ENCODE measurements around the gene ACADSB.

The ACADSB gene

DNA sequence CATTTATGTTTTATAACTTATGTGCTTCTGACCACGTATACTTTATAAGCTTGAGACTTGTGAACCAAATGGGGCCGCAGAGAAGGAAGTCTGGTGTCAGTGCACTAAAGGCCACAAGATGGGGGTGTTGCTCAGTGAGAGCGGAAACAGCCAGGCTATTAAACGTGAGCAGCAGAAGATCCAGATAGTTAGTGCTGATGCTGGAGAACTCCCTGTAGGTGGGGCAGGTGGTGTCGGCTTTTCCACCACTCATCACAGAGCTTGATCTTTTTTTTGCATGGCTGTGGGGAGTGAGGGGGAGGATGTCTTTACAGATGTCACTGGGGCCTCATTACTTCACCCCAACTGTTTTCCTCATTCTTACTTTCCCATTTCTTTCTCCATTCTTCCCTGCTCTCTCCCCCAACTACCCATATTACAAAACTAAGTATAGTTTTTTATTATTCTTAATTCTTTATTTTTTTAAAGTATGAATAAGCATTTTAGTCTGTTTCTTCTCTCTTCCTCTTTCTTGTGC is 34.7 kb downstream of the ACADSB start:
- no peak for DNase-seq

DNA sequence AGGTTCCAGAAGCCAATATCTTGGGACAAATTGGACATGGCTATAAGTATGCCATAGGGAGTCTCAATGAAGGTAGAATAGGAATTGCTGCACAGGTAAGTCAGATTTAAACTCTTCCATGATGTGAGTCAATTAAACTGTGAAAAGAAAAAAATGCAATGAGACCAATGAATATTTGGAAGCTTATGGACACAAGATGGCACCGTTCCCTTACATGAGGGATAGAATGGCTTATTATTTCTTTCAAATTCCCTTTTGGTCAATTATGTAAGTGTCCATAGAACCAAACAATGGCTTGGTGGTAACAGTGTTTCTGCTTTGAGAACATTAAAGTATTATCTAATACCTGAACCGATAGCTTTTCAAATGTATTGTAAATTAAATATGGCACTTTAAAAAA is 35.6 kb downstream of the ACADSB start:
- no peak for DNase-seq

DNA sequence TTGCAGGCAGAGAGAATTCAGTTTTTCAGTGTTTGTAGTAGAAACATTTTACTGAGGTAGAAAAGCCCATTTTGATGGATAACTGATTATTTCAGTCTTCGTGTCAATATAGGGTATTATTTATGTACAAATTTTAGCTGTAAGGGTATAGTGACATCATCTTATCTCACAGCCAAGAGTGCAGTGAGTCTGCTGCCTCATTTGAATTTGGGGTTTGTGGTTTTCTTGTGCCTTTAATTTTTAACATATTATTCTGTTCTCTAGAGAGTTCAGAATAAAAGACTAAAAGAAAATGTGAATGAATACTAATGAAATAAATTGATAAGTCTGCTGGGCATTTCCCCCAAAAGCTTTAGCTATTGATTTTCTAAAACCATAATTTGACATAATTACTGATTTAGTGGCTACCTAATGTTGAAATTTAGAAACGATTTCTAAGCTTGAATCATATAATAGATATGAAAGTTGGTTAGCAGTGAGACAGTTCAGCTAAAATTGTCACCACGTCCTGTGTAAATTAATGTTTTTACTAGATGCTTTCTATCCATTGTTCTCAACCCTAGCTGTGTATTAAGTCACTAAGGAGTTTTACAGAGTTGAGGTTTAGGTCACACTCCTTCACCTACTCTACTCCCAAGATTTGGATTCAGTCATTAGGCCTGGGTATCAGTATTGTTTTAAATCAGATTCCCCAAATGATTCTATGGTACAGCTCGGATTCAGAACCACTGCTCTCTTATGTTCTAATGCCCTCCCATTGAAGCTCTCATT is 37.3 kb downstream of the ACADSB start:
- DNase-seq: no peak

DNA sequence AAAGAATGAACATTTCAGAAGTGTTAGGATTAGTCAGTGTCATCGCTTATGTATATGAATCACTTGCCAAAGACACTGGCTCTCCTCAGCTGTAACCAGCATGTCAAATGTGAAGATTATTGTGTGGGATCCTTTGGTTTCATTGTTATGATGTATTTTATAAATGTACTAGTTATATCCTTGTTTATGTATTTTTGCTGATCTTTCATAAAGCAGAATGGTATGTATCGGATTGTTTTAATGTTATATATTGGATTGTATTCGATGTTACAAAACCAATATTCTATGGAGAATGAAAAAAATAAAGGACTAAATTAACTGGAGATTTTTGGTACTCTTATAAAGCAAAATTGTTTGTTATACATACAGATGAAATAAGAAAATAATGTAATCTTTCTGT is 49.2 kb downstream of the ACADSB start:
- DNase-seq: no peak

DNA sequence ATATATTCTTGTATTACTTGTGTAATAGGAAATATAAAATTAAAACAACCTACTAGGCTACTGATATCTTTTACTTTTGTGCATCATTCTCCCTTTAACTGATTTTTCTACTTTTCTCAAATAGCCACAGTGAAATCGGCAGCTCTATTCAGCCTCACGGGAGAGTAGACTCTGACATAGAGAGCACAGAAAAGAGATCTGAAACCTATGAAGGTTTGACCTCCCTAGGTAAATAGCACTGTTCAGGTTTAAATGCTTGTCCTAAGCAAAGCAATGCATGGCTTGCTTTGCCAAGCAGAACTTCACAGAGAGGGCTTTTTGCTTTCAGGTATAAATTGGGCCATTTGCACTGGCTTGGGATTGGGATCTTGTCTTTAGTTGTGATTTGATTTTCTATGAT is 53.1 kb downstream of the ACADSB start:
- DNase-seq: no peak

DNA sequence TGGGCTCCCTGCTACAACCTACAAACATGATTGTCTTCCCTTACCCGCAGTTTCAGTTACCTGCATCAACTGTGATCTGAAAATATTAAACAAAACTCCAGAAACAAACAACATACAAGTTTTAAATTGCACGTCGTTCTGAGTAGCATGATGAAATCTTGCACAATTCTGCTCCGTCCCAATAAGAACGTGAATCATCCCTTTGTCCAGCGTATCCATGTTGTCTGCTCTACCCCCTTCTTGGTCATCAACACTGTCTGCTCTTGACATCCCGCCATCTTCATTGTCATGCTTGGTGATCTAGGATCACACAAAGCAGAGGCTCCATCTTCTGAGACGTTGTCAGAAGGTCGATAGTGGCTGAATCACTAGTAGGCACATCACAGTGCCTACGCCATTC is 53.9 kb downstream of the ACADSB start:
- no peak for DNase-seq

DNA sequence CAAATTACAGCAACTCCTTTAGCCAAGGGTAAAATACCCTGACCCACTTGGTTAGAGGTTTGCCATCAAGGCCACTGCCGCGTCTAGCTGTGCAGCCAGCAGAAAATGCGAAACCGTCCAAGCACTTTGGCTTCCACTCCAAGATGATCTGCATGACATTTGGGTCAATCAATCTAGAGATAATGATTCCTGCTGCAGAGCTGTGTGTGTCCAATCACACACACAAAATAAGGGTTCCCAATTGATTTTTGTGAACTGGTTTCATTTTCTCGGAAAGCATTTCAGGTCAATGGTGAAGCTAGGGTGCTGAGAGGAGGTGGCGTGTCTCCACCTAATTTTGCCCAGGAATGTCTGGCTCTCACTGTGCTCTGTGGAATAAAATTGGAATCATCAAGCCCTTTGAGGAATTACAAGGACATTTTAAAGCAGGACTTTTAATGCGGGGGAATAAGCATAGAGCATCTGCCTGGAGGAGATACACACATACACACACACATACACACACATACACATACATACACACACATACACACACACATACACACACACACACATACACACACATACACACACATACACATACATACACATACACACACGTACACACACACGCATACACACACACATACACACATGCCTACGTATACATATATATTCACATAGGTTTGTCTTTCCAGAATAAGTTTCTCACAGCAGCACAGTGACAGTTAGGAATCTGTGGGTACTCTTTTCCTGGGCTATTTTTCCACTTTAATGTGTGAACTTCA is 59.5 kb downstream of the ACADSB start:
- DNase-seq: no peak

DNA sequence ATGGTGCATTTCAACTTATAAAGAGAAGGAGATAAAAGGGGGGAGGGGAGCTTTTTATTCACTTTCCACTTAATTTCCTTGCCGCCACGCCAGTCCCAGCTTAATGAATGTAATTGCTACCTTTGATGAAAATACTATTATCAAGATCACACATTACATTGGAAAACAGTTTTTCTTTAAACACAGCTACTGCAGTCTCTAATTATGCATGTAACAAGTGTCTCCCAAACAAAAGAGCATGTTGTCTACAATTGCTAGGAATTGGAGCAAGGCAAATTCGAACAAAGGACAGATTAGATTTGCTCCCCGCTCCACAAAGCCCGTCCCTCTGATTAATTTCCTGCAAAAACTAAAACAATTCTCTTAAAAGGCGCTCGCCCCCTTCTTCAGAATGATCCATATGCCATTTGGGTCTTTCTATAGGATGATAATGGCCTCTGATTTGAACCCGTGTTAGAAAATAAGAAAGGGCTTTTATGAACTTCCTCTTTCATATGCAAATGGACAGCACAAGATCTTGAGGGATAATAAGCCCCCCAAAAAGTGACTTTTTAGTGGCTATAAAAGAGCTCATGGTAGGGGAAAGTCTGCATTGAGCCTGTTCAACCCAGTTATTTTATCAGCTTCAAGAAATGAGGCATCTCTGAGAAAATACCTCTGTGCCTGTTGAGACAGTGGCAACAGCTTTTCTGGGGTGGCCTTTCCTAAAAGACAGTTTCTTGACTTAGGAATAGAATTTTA is 60.6 kb downstream of the ACADSB start:
- DNase-seq: no peak

DNA sequence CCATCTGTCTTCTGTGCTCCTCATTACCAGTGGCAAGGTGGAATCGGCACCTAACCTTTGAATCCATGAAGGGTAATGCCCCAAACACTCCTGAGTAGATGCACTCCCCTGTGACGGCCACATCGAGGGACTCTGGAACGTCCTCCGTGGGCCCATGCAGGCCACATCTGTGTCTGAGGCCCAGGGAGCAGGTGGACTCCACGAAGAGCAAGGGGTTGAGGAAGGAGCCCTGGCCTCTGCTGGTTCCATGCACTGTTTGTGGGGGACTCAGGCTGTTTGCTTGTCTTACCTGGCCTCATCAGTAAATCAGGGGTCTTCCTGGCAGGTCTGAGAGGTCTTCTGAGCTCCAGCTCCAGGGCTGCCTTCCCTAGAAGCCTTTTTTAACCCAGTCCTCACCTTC is 64.4 kb downstream of the ACADSB start:
- DNase-seq: no peak

DNA sequence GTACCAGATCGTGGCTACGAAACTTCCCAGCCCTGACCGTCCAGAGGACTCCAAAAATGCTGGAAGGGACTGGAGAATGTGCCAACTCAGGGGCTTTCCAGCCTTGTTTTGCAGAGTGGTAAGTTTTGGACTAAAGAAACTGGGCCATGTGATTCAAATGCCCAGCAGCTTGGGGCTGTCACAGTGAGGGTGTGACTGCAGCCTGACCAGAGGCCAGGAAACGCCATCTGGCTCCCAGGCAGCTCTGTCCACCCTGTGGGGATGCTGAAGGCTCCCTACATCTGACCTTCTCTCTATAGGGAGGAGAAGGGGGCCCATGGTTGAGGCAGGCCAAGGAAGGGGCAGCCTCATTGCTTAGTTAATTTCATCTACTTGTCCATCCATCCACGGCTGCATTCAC is 65.4 kb downstream of the ACADSB start:
- no peak for DNase-seq

DNA sequence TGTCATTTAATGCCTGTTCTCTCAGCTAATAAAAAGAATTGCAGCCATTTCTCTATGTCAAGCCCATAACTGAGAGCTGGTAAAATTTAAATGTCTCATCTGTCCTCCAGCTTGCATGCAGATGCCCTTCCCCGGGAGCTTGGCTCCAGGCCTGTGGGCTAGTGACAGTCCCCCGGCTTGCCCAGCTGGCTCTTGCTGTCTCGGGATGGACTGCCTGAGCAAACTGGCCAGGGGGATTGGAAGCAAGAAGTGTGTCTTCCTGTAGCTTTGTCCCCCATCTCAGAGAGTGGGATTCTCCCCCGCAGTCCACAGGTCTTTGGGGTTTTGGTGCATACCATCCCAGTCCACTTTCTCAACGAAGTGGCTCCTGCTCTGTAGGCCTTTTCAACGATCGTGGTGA is 73.1 kb downstream of the ACADSB start:
- DNase-seq: no peak

DNA sequence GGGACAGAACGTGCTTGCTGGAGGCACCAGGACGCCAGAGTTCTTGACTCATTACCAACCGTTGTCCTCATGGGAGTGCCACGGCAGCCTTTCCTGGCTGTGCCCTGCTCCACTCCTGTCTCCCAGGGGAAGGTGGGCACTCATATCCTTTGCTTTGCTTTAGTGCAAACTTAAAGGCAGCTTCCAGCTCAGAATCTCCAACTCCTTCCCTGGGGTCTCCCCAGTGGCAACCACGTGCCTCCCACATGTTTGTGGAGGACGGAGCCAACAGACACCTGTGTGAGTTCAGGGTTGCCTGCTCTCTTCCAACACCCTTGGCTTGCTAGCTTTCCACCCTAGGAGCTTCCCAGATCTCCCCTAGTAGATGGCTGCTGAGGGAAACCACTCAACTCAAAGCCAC is 75.0 kb downstream of the ACADSB start:
- no peak for DNase-seq

DNA sequence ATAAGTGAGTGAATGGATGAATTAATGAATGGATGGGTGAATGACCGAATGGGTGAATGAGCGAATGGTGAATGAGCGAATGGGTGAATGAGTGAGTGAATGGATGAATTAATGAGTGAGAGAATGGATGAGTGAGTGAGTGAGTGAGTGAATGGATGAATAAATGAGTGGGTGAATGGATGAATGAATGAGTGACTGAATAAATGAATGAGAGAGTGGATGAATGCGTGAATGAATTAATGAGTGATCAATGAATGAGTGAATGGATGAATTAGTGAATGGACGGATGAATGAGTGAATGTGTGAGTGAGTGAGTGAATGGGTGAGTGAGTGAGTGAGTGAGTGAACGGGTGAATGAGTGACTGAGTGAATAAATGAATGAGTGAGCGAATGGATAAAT is 77.5 kb downstream of the ACADSB start:
- DNase-seq: no peak

DNA sequence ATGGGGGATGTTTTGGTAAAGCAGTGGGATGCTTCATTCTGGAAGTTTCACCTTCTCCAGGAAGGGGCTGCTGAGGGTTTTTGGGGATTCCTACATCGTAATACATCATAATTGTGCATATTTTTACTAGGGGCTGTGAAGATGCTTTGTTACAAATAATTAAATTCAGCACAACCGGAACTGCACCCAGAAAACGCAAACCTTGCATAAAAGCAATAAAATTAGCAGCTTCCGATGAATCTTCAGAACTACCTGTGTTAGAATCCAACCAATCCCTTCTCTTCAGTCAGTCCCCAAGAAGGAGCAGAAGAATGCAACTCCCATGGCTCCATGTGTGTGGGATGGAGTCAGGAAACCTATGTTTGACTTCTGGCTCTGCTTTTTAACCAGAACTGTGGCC is 78.5 kb downstream of the ACADSB start:
- DNase-seq: no peak

DNA sequence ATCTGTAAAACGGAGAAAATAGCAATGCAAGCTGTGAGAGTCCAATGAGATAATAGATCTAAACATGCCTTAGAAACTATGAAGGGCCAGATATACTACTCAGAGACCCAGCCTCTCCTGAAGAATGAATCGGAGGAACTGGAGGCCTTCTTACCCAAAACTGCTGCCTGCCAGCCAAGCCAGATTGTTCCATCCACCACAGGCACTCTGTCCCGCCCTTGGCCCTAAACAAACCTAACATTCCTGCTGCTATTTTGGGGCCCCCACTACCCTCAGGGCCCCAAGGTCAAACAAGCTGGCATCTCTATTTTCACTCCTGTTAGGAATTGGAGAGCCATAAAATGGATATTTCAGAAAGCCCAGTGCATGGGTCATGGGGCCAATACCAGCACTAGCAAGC is 79.0 kb downstream of the ACADSB start:
- no peak for DNase-seq

DNA sequence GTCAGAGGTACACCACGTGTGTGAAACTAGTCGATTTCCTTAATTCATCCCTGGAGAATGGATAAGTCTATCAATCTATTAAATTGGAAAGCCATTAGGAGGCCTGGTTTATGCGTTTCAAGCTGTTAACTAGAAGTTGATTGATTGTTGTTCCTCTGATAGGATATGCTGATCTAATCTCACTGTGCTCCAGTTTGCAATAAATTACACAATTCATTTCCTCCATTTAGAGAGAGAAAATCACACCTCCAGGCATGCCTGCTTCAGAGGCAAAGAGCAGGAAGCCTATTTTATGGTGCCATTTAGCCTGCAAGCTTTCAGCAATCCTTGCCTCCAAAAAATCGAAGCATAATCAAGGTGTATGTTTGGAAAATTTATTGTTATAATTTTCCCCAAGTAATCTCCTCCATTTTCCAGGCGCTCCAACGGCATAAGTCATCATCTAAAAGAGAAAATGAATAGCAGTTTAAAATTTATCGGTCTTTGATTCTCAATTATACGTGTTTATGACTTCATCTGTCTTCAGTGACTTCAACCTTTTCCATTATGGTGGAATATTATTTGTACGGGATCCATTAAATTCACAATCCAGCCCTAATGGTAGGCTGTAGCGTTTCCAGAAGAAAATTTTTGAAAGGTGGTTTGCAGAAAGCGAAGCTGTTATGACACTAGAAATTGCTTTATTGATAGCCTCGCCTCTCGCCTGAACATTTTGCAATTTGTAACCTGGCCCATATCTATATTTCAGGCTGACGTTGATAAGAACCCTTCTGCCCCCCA is 84.0 kb downstream of the ACADSB start:
- DNase-seq: no peak

DNA sequence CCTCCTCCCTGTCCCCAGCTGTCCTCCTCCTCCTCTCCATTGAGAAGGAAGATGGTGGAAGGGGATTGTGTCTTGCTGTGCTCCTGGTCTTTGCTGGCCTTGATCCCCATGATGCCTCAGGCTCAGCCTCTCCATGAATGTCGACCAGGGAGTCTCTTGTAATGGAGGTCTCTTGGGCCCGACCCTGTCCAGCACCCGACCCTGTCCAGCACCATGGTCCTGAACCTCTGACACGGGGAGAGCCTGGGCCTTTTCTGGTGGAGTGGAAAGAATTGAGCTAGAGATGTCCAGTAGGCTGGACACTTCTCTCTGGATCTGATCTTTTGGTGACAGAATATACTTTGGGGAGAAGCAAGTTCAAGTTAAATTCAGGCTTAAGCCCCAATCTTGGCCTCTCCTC is 84.7 kb downstream of the ACADSB start:
- DNase-seq: no peak

DNA sequence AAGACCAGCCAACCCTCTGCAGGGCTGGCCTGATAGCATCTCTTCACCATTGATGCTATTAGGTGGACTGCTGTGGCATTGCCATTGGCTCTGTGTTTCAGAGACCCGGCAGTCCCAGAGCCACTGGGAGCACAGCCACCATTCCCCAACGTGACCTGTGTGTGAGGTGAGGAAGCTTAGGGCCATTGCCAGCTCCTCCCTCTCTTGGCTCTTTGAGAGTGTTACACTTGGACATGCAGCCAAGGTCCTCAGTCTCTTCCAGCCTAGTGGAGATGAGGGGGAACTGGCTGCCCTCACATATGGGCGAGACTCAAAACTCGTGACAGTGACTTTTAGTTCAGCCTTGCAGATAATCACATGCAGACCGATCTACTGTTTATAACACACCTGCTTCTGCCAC is 87.6 kb downstream of the ACADSB start:
- DNase-seq: no peak

DNA sequence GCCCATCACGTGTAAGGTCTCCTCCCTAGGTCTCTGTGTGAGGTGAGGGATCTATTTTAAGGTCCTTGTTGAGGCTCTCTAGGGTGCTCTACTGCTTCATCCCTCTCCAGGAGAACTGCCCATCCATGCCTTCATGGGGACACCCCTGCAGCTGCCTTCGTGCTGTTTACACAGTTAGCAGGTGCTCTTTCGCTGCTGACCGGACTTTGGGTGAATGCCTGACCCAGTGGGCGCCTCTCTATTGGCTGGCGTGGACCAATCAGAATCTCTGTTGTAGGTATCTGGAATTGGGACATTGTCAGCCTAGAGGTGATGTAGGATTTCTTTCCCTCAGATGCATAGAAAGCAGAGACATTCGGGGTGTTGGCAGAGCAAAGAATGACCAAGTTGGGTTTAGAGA is 88.2 kb downstream of the ACADSB start:
- no peak for DNase-seq

DNA sequence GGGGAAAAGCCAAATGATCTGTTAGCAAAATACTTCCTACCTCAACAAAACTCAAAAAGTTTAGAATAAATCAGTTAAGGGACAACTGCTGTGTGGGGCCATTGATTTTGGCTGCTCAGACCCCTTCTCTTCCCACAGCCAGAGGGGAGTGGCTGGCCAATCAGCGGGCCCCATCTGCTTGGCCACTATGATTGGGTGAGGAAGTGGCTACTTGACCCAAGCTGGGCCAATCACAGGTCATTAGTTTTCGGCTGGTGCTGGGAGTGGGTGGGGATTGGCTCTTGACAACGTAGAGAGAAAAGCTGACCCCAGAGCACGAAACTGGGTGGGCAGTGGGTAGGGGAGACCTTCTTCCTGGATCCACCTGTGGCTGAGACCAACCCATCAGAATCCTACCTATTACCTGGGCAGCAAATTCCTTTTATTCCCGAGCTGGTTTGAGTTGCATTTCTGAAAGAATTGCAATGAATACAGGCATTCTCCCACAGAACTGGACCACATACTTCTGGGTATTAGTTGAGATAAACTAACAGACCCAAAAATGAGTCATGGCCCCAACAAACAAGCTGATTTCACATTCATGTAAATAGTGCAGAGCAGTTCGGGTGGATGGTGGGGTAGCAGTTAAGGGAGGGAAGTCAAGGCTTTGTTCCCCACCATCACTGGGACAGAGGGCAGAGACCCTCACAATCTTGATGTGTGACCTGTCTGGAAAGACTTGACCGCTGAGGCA is 91.4 kb downstream of the ACADSB start:
- no peak for DNase-seq

DNA sequence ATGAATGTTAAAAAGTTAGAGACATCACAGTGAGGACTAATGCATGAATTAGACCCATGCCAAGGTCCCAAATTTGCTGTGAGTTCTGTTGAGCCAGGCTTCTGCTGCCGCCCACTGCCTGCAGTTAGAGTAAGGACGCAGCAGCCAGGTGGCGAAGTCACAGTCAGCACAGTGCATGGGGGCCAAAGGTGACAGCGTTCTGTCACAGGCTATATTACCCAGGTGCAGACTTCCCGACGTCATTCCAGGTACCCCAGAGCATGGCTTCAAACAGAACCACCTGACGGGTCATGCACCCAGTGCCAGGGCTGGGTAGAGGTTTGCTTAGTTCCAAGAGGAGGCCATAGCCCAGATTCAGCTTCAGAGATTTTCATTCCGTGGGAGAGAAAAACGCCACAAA is 93.1 kb downstream of the ACADSB start:
- no peak for DNase-seq

DNA sequence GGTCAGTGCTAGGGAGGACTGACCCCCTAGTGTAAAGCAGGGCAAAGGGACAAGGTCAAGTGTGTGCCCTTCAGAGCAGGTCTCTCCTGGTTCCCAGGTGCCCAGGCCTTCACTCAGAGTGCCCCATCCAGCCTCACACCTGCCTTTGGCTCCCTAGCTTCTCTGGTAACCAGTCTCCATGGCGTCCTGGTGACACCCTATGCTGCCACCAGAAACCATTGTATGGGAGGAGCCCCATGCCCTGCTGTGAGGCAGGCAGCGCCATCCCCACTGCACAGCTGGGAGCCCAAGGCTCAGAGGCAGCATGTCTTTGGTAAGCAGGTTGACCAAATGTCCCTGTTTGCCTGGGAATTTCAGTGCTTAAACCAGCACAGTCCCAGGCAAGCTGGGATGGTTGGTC is 93.9 kb downstream of the ACADSB start:
- no peak for DNase-seq
